ENCODE data around the gene TMEM256. TPM values are rescaled to one million over a fixed set of nuclear protein-coding genes. Genes with fewer than 3 reads are reported as not detected.

TMEM256 gene
- total and polyA plus RNA-seq, 9 of the 15 experiments (the other 6 are each of a cell fraction or from before 2014, with no cell fraction given): 43.4 to 177 (median 68.5) TPM

DNA sequence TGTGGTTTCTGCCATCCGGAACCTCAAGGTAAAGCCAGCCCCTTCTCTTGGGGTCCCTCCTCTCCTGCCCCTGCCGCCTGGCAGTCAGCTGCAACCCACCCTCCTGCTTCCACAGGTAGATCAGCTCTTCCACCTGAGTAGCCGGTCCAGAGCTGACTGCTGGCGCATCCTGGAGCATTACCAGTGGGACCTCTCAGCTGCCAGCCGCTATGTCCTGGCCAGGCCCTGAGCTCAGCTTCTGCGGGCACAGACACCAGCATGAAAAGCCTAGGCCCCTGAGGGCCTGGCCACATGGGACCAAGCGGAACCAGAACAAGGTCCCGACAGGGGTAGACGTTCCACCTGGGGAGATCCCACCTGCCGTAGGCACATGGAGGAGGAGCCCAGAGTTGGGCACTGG, 15.0 kb downstream of the TMEM256 start:
- in situ Hi-C loops (cut with MboI): no loop called here
- POLR2A ChIA-PET: interaction anchor here (0.7 to 1.5 kb wide), 3 partner anchors 94 to 190 kb away, joined by 3 to 4 read pairs (median 3); no protein-coding TSS in a partner anchor
- Histone ChIP-seq H3K4me2 (ENCODE audit: insufficient read depth, low read length) (no peak overlapping the region), H3K36me3 (ENCODE audit: control insufficient read depth, insufficient read depth, low read length) (peaks cover 8% of the 10 kb centered on the region; the same call in 1 of the 3 replicates), H3K79me2 (ENCODE audit: control insufficient read depth, insufficient read depth, low read length) (no peaks in the 10 kb centered on the region), H3K9me1 (ENCODE audit: control insufficient read depth, insufficient read depth, low read length) (no peaks in the 10 kb centered on the region), H3K4me1 (replicated peaks in 1 of 2; ENCODE audit: control insufficient read depth in 2 of 2, insufficient read depth in 2 of 2, low read length in 2 of 2) (peaks cover 0 to 10% of the 10 kb centered on the region in 2 experiments; a peak in 2 of 5 replicates), H3K9ac (ENCODE audit: insufficient read depth in 1 of 2, low read depth in 2 of 2, low read length in 2 of 2) (no peak overlapping the region; a peak in 1 of 4 replicates), H4K20me1 (replicated peaks; ENCODE audit: control insufficient read depth, insufficient read depth, low read length) (no peaks in the 10 kb centered on the region), H3K27me3 (ENCODE audit: control insufficient read depth in 2 of 2, insufficient read depth in 2 of 2, low read length in 2 of 2) (no peaks in the 10 kb centered on the region), H3K4me3 (no peak overlapping the region), H2AFZ (ENCODE audit: low read depth, low read length) (no peak overlapping the region), H3K27ac (ENCODE audit: extremely low read depth, low read depth, low read length) (no peak overlapping the region), H3K9me3 (replicated peaks; ENCODE audit: control insufficient read depth, insufficient read depth, low read depth, low read length) (no peaks in the 10 kb centered on the region)
- FAIRE-seq (no peak), DNase-seq (ENCODE audit: extremely low read depth in 1 of 4, low spot score in 3 of 4) (no peak), ATAC-seq (no peak)
- CTCF ChIA-PET (ENCODE audit: low intra/inter-chr PET ratio): no interaction called here
- intact Hi-C loops (cut with micrococcal nuclease): no loop called here
- TF ChIP-seq JUNB (CRISPR knock-in tag; conservative IDR thresholded peaks at IDR 0.05) (no peak), CBFA2T3 (IDR thresholded peaks at IDR 0.05) (no peak), HDAC3 (IDR thresholded peaks at IDR 0.05; ENCODE audit: borderline replicate concordance, partially characterized antibody) (no peak), ELF2 (CRISPR knock-in tag; IDR thresholded peaks at IDR 0.05) (no peak), TCFL5 (CRISPR knock-in tag; conservative IDR thresholded peaks at IDR 0.05) (no peak), NR2C1 (IDR thresholded peaks at IDR 0.05) (no peak), NR2C1 (tag; IDR thresholded peaks at IDR 0.05) (no peak), RBM39 (optimal IDR thresholded peaks at IDR 0.05; ENCODE audit: low read depth, low read length) (no peak)
- TF ChIP-seq, protein P1, sequence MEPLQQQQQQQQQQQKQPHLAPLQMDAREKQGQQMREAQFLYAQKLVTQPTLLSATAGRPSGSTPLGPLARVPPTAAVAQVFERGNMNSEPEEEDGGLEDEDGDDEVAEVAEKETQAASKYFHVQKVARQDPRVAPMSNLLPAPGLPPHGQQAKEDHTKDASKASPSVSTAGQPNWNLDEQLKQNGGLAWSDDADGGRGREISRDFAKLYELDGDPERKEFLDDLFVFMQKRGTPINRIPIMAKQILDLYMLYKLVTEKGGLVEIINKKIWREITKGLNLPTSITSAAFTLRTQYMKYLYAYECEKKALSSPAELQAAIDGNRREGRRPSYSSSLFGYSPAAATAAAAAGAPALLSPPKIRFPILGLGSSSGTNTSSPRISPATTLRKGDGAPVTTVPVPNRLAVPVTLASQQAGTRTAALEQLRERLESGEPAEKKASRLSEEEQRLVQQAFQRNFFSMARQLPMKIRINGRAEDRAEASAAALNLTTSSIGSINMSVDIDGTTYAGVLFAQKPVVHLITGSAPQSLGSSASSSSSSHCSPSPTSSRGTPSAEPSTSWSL (CRISPR knock-in tag; IDR thresholded peaks at IDR 0.05; ENCODE audit: borderline replicate concordance): no peak
- TF ChIP-seq, protein P2, sequence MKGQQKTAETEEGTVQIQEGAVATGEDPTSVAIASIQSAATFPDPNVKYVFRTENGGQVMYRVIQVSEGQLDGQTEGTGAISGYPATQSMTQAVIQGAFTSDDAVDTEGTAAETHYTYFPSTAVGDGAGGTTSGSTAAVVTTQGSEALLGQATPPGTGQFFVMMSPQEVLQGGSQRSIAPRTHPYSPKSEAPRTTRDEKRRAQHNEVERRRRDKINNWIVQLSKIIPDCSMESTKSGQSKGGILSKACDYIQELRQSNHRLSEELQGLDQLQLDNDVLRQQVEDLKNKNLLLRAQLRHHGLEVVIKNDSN (CRISPR knock-in tag; IDR thresholded peaks at IDR 0.05): no peak
- TF ChIP-seq, protein P3, sequence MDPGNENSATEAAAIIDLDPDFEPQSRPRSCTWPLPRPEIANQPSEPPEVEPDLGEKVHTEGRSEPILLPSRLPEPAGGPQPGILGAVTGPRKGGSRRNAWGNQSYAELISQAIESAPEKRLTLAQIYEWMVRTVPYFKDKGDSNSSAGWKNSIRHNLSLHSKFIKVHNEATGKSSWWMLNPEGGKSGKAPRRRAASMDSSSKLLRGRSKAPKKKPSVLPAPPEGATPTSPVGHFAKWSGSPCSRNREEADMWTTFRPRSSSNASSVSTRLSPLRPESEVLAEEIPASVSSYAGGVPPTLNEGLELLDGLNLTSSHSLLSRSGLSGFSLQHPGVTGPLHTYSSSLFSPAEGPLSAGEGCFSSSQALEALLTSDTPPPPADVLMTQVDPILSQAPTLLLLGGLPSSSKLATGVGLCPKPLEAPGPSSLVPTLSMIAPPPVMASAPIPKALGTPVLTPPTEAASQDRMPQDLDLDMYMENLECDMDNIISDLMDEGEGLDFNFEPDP (CRISPR knock-in tag; IDR thresholded peaks at IDR 0.05): no peak
- 73% methylated on average over 7 of the region's 10 CpGs for whole genome bisulfite sequencing (ENCODE audit: insufficient coverage, low coverage, missing lambda C conversion rate)
- BruUV-seq (replicated peaks): no TSS peak
